GM21723 (cell line): ENCODE data around the gene ZFR.
"Not testable (repeated sequence)": the region's sequence is repeated elsewhere in the genome, so short reads cannot be mapped to it uniquely, and the experiment has no call there.

Experiments
- ATAC-seq: cut with Tn5 transposase; IDR thresholded peaks from one replicate; pipeline ENCODE4 v1.9.1; 2021; ENCODE audit warnings: mild to moderate bottlenecking, moderate library complexity; ENCODE audit not compliant: unreplicated experiment

The ZFR gene

GRCh38 chr5:32413466-32414263 is 30.9 kb downstream of the ZFR start:
- ATAC-seq = no peak

GRCh38 chr5:32410630-32411029 is 33.9 kb downstream of the ZFR start:
- ATAC-seq = no peak

DNA sequence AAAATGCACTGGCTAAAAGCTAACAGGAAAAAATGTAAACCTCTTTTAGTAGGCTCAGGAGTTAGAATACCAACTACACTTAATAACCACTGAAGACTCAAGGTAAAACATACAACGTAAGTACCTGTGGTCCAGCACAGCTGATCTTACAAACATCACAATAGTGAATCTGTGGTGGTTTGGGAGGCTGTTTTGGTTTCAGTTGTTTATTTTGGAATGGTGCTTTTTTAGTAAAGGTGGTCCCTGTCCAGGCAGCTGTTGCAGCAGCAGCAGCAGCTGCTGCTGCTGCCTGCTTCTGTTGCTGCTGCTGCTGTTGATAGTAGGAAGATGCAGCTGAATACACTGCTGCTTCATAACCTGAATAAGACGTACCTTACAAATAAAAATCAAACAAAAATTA is 37.9 kb downstream of the ZFR start:
- ATAC-seq = no peak

DNA sequence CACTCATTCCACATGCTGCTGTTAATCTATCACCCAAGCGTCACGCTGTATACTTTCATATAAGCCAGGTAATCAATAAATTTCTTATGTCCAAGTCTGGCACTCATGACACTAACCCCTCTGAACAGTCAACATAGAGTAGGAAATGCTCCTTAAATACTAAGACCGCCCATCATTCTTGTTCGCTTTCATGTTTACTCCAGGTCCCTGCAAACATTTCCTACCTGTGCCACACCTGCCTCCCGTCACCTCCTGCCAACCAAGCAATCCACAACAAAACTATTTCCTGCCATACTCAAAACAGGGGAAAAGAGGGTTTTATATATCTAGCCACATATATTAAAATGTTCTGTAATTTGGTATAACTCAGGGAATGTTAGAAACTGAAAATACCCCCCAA is 39.0 kb downstream of the ZFR start:
- ATAC-seq = no peak

GRCh38 chr5:32403760-32404159 is 40.8 kb downstream of the ZFR start:
- no peak for ATAC-seq

DNA sequence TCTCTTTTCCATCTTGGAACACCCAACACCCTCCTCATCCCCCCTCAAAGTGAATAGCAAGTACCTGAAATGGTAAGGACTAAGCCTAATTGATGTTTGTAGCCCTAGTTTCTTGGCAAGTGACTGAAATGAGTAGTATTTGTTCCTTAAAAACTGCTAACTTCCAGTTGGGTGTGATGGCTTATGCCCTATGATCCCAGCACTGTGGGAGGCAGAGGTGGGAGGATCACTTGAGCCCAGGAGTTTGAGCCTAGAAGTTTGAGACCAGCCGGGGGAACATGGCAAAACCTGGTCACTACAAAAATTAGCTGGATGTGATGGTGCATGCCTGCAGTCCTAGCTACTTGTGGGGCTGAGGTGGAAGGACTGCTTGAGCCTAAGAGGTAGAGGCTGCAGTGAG is 44.1 kb downstream of the ZFR start:
- ATAC-seq = no peak

DNA sequence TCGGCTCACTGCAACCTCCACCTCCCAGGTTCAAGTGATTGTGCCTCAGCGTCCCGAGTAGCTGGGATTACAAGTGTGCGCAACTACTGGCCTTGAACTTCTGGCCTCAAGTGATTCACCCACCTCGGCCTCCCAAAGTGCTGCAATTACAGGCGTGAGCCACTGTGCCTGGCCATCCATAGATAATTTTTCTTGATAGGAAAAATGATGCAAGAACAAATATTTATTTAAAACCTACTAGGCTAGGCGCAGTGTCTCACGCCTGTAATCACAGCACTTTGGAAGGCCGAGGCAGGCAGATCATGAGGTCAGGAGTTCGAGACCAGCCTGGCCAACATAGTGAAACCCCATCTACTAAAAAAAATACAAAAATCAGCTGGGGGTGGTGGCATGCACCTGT is 45.8 kb downstream of the ZFR start:
- not testable (repeated sequence) for ATAC-seq

GRCh38 chr5:32394981-32395380 is 49.6 kb downstream of the ZFR start:
- ATAC-seq = no peak

- ATAC-seq = no peak
These were observed 52.5 kb downstream of the ZFR start for GRCh38 chr5:32392039-32392438.

DNA sequence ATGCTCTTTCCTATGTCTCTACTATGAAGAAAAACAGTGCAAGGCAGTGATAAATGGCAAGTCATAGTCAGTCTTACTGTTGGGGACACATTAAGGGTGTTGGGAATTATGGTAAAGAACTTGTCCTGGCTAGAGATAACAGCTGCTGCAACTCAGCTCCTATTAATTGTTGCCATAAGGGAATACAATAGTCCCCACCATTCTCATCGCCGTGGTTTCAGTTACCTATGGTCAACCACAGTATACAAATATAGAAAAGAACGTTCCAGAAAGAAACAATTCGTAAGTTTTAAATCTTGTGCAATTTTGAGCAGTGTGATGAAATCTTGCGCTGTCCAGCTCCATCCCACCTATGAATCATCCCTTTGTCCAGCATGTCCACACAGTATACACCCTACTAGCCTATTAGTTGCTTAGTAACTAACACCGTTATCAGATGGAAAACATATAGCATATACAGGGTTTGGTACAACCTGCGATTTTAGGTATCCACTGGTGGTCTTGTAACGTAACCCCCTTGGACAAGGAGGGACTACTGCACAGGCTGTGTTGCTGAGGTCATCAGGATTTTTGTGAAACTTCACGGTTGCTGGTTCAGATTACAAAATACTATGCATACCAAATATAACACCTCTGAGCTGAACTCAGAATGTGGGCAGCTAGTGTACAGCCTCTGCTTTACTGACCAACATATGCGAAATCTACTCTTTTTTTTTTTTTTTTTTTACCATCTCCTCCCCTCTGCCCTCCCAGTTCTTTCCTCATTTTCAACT is 53.5 kb downstream of the ZFR start:
- no peak for ATAC-seq

- no peak for ATAC-seq
These were observed 56.0 kb downstream of the ZFR start for GRCh38 chr5:32388432-32389129.

- ATAC-seq = no peak
These were observed 56.7 kb downstream of the ZFR start for GRCh38 chr5:32387841-32388240.

- no peak for ATAC-seq
These were observed 57.3 kb downstream of the ZFR start for GRCh38 chr5:32387211-32387610.

DNA sequence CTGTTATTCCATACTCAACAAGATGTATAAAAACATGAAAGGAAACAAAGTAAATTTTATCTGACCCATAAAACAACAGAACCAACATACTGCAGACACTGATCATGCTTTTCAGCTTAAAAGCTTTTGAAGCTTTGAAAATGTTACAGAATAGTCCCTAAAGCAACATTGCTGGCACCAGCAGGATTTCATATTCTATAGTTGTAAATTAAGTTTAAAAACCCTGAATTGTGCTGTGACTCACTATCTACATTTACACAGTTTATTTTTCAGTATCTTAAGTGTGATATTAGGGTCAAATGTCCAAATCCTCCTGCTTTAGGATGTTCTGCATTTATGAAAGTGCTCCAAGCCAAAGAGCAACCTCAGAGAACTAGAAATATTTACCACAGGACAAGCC is 59.9 kb downstream of the ZFR start:
- no peak for ATAC-seq

- ATAC-seq = no peak
These were observed 61.0 kb downstream of the ZFR start for GRCh38 chr5:32383586-32383985.

GRCh38 chr5:32383065-32383464 is 61.5 kb downstream of the ZFR start:
- ATAC-seq = no peak

DNA sequence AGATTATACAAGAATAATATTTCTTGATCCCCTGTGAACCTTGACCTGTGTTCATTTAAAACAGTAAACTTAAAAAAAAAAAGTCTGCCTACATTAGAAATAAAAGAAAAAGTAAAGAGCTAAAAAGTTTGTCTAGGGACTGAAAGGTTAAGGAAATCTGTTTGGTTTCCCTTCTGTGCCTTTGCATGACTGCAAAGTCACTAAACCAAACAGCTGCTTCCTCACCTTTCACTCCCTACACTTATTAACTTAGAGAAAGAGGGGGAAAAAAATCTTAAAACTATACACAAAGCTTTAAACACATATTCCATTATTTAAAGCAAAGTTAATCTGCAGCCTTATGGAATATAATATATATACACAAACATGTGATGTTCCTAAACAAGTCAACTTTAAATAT is 65.1 kb downstream of the ZFR start:
- ATAC-seq = no peak

DNA sequence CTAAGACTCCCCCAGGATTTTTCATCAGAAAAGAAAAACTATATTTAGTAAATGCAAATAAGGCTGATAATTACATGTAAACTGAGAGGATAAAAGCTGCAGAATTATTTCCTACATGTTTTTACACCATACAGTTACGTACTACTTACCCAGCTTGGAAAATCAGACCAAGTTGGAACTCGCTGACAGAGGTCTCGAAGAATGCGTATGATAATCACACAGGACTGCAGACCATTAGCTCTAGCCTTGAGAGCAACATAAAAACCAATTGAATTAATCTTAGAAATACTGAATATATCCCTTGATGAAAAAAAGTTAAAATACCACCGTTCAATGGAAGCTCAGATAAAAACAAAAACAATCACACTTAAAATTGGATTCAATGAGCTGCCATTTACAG is 65.6 kb downstream of the ZFR start:
- no peak for ATAC-seq

DNA sequence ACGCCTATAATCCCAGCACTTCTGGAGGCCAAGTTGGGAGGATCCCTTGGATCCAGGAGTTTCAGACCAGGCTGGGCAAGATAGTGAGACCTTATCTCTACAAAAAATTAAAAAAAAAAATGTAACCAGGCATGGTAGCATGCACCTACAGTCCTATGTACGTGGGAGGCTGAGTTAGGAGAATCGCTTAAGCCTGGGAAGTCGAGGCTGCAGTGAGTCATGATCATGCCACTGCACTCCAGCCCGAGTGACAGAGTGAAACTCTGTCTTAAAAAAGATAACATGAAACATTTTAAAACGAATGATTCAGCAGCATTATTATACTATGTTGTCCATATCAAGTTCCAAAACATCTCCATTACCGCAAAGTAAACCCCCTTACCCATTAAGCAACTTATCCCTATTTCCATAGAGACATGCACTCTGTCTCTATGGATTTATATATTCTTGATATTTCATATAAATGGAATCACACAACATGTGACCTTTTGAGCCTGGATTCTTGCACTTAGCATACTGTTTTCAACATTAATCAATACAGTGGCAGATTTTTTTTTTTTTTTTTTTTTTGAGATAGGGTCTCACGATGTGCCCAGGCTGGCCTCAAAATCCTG is 74.9 kb downstream of the ZFR start:
- no peak for ATAC-seq

- no peak for ATAC-seq
These were observed 75.5 kb downstream of the ZFR start for GRCh38 chr5:32369032-32369431.

DNA sequence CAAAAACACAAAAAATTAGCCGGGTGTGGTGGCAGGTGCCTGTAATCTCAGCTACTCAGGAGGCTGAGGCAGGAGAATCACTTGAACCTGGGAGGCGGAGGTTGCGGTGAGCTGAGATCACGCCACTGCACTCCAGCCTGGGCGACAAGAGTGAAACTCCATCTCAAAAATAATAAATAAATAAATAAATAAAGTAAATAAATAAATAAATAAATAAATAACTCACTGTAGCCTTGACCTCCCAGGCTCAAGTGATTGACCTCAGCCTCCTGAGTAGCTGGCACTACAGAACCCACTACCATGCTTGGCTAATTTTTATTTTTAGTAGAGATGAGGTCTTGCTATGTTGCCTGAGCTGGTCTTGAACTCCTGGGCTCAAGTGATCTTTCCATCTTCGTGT is 77.3 kb downstream of the ZFR start:
- not testable (repeated sequence) for ATAC-seq
